Dedifferentiated amniotic fluid mesenchymal stem cell (primary cell): ENCODE measurements around the gene COL2A1.

Experiments used
- DNase-seq: peaks from one replicate; pipeline ENCODE4 v3.0.0-alpha.2; 2016; ENCODE audit errors: extremely low spot score

The COL2A1 gene

DNA sequence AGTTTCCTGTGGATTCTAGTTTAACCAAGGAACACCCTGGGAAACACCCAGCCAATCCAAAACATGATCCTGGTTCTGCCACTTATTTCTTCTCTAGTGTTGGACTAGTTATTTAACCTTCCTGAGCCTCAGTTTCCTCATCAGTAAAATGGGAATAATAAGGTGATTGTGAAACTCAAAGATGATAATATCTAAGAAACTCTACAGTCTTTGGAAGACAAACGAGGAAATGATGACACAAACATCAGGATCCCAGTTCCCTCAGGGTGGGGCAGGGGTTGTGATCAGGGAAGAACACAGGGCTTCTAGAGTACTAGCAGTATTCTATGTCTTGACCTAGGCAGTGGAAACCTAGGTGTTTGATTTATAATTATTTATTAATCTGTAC lies 58.9 kb downstream of the COL2A1 start:
- no peak for DNase-seq

DNA sequence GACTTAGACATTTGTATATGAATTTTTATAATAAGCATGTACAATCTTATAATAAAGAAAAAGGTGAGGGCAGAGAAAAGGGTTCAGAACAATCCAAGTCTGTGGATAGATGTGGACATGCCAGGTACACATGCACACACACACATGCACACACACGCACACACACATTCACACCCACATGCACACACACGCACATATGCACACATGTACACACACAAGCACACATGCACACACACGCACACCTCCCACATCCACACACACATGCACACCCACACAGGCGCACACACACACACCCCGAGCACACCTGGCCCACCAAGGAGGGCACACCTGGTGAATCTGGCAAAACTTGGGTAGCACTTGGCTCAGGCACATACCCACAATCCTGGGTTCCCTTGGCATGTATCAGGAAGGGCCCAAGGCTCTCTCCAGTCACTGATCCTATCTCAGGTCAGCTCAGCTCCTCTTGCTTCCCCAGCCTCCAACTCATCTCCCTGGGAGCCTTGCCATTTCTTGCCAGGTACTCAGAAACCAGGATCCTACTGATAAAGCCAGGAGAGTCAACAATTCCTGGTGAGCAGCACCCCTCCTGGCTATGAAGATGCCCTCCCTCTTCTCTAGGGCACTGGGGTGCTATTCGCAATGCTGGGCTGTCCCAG lies 59.5 kb downstream of the COL2A1 start:
- no peak for DNase-seq

DNA sequence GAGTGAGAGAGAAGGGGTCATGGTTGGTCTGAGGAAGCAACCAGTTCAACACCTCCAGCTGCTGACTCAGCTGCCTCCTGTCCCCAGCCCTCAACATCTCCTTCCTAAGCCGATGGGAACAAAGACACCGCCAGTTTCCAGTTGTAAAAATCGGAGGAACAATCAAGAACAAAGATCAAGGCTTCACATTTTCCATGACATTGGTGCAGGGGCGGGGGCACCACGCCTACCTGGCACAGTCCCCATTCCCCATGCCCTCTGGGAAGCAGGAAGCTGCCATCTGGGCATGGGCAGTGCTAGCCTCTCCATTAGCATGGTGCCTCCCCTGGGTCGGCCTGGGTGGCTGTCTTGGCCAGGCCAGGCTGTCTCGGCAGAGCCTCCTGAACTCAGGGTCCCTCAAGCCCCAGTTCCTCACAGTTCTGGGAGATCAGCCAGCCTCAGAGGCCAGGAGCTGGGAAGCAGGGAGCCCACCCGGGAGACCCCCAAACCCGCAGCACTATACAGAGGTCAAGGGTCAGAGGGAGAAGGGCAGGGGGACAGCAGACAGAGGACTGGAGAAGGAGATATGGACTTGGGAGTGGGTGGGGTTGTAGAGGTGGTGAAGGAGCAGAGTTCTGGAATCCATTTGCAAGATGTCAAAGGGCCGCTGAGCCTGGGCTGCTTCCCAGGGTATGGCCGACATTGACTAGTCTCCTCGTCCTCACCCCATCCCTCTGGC lies 60.5 kb downstream of the COL2A1 start:
- no peak for DNase-seq

DNA sequence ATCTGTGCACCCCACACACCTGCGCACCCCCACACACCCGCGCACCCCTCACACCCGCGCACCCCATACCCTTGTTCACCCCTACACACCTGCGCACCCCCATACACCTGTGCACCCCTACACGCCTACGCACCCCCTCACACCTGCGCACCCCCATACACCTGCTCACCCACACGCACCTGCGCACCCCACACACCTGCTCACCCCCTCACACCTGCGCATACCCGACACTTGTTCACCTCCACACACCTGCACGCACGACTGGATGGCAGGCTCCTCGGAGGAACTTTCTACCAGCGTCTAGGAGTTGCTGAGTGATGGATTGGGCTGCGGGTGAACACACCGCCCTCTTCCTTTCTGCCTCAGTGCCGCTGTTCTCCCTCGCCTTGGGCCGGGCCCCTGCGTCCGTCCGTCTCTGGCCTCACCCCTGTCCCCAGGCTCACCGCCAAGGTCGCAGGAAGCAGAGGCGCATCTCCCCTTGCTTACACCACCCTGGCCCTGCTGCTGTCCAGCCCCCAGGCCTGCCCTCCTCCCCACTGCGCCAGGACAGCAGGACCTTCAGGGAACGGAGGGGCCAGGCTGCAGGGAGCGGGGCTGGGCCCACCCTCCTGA lies 61.6 kb downstream of the COL2A1 start:
- no peak for DNase-seq

DNA sequence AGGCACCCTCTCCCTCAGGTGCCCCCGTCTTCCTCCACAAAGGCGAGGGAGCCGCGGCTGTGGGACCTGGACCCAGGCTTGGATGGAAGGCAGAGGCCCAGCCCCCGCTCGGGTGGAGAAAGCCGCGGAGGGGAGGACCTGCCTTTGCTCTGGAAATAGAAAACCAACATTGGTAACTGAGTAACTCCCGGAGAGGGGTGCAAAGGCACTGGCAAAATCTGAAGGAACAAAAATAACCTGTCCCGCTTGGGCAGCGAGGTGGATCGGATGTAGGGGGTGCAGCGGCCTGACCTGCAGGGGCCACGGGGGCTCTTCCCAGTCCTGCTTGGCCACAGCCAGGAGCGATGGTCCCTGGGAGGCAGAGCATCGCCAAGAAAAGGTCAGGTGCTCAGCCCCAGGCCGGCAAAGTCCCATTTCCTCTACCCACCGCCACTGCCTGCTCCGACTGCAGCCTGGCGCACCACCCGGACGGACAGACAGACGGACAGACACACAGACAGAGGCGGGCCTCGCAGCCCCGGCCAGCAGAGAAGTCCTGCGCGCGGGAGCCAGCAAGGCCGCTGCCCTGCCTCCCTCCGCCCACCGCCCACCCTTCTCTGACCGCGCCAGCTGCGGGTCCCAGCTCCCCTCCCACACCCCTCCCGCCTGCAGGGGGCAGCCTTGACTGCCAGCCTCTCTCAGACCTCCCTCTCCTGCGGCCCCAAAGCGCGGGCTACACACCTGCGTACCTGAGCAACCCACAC lies 62.2 kb downstream of the COL2A1 start:
- DNase-seq, result no peak

DNA sequence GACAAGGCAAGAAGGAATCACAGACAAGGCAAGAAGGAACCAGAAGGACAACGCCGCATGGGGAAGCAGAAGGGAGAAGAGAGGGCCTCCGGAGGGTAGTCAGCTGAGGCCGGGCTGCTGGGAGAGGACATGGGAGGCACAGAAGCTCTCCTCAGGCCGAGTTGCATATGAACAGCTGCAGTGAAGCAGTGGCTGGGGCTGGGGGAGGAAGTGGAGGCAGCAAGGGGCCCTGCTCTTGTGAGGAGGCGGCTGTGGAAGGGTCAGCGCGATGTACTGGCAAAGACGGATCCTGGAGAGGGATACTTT lies 62.8 kb downstream of the COL2A1 start:
- DNase-seq, result no peak

DNA sequence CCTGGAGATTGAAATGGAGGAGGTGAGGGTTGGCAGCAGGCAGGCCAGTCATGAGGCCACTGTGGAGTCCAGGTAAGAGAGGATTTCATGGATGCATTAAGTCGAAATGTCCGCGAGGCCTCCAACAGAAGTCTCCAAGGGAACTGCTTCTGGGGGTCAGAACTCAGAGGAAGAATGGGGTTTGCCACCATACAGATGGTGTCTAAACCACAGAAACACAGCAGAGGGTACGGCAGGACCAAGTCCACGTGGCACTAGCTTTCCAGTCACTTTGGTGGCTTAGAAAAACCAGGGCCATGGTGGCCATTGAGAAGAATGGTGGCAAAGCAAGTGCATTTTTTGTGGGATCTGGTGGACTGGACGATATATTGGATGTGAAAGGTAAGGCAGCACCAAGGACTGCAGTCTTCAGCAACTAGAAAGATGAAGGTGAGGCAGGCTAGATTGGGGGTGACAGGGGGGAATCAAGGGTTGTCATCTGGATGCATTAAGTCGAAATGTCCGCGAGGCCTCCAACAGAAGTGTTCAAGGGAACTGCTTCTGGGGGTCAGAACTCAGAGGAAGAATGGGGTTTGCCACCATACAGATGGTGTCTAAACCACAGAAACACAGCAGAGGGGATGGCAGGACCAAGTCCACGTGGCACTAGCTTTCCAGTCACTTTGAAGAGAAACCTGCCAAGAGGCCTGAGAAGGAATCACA lies 63.4 kb downstream of the COL2A1 start:
- no peak for DNase-seq

DNA sequence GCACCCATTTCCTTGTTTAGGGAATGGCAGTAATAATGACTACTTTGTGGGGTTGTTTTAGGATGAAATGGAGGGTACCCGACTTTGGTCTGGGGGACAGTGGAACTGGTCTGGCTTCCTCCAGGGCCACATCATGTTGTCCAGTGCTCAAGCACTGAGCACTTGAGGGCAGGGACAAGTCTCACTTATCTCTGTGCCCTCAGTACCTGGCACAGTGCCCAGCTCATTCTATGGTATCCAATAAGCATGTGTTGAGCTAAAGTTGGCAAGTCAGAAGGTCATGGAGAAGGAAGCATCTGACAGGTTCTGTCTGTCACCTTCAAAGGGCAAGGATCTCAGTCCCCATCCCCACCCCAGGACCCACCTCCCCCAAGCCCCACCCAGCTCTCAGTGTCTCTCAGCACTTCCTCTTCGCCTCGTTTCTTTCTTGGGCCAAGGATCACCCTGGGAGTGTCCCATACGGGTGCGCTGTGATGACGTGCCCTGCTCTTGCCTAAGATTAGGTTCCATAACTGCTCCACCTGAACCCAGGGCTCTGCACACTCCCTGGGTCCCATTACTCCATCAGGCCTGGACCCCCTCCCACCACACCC lies 65.2 kb downstream of the COL2A1 start:
- DNase-seq, result no peak

DNA sequence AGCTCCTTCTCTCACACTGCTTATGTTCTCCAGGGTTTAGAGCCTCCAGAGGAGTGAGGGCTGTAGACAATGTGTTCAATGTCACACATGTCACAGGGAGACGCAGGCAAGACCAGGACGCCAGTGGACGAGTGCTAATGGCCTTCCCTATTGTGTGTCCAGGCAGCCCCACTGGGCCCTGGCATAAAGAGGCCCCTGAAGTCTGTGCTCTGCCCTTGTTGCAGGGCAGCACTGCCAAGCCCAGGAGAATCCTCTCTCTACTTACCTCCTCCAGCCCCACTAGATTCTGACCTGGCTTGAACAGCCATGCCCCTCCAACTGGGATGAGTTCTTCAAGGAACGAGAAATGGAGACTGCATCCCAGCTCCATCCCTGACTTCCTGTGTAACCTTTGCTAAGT lies 65.7 kb downstream of the COL2A1 start:
- DNase-seq, result no peak

DNA sequence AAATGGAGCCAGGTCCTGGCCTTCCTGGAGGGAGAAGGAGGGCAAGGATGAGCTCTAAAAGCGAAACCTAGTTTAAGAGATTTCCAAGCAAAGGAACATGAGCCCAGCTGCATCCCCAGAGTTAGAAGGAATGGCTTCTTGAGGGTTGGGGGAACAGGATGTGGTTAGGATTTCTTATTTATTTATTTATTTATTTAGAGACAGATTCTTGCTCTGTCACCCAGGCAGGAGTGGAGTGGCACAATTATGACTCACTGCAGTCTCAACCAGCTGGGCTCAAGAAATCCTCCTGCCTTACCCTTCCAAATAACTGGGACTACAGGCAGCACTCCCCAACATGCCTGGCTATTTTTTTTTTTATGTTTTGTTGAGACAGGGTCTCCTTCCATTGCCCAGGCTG lies 66.2 kb downstream of the COL2A1 start:
- no peak for DNase-seq

DNA sequence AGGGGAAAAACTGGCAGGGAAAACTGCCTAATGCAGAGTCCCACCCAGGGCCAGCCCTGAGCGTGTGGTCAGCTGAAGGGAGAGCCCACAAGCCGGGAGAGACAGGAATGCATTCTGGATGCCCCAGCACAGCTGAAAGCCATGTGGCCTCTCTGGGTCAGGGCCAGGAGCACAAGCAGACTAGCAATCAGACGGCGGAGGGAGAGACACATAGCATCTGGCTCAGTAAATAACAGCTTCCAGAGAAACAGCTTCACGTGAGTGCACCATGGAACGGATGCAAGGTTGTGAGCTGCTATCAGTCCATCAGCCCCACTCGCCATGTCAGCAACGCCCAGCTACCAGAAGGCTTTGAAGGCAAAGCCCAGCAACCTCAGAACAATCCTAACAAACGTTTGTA lies 69.1 kb downstream of the COL2A1 start:
- peak; percentile 72 for DNase-seq

DNA sequence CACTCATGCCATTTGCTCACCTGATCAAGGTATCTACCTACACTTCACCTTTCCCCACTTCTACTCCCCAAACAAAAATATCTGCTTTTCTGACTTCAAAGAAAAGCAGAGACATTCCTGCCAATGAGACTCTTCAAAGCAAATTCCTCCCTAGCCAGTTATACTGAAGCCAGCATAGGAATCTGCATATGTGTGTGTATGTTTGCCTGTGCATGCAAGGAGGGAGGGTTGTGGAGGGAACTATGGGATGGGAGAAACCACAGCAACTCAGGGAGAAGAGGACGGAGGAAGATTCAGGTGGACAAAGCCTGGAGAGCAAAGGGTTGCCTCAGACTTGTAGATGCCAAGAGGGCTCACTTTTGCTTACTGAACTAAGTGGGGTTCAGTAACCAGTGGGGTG lies 73.1 kb downstream of the COL2A1 start:
- DNase-seq, result no peak

DNA sequence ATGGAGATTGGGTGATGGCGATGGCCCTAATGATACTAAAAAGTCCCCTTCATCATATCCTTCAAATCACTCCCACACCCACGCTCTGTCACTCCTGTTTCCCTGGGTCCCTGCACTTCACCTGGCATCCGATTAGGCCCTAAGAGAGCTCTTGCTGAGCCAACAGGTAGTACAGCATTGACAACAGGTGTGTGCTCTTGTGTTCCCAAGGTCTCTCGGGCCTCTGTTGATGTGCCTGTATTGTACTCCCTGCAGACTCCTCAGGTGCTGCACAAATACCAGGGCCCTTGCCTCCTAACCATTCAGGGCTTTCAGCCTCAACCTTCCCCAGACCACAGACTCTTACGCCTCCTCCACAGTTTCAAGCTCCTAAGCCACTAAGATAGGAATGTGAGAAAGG lies 73.6 kb downstream of the COL2A1 start:
- DNase-seq, result no peak

DNA sequence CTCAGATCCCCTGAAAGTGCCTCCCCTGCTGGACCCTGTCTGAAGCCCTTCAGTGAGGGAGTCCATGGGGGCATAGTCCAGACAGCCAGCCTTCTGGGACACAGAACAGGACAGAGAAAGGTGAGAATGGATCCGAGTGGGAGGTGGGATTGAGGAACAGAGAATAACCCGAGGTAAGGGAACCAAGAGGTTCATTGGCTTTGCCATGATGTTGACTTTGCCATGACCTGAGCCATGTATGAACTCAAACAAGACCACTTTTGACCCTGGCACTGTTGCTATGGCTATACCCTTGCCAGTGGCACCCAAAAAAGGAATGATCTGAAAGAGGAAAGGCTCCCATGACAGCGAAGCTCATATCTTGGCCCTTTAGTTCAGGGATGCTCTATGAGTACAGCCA lies 76.9 kb downstream of the COL2A1 start:
- DNase-seq, result no peak
